ENCODE results near the gene TBRG4.
A peak's percentile ranks its signal among the peaks of the same experiment; 100 is the strongest.

The TBRG4 gene

GRCh38 chr7:45111298-45112223, at the start of gene TBRG4:
Gene TBRG4 (minus strand): TSS chr7:45111697. CDS start chr7:45109237, 2,460 bp downstream.
- peak within 1 kb of the TSS; percentile 100 for H3K4me3 ChIP-seq (ENCODE audit: low read length)
- no peaks in the 10 kb centered on the region for H3K9me3 ChIP-seq (ENCODE audit: control insufficient read depth, insufficient read depth, low read length)
- H3K27me3 ChIP-seq (ENCODE audit: control insufficient read depth, insufficient read depth, low read length): no peaks in the 10 kb centered on the region
- peaks cover 1% of the 10 kb centered on the region; the same call in 1 of the 2 replicates for H3K4me1 ChIP-seq (ENCODE audit: control insufficient read depth, insufficient read depth, low read length)
- no CpG with 5 or more reads among the region's 64 CpGs for WGBS (ENCODE audit: insufficient coverage, insufficient read length)
- no peak within 1 kb of the TSS for H3K27ac ChIP-seq (ENCODE audit: low read length)
- DNase-seq (ENCODE audit: low read depth, low spot score): peak; percentile 91
- peaks cover 18% of the 10 kb centered on the region for H3K36me3 ChIP-seq (ENCODE audit: control insufficient read depth, insufficient read depth, low read length)

- no CpG with 5 or more reads among the region's 4 CpGs for WGBS (ENCODE audit: insufficient coverage, insufficient read length)
- Histone ChIP-seq H3K9me3 (ENCODE audit: control insufficient read depth, insufficient read depth, low read length) (no peaks in the 10 kb centered on the region), H3K36me3 (ENCODE audit: control insufficient read depth, insufficient read depth, low read length) (no peaks in the 10 kb centered on the region), H3K4me1 (ENCODE audit: control insufficient read depth, insufficient read depth, low read length) (peaks cover 2% of the 10 kb centered on the region; the same call in 1 of the 2 replicates), H3K4me3 (ENCODE audit: low read length) (no peak overlapping the region), H3K27ac (ENCODE audit: low read length) (no peak overlapping the region), H3K27me3 (ENCODE audit: control insufficient read depth, insufficient read depth, low read length) (peaks cover 8% of the 10 kb centered on the region; the same call in 1 of the 2 replicates)
- DNase-seq (ENCODE audit: low read depth, low spot score): no peak
Measured at GRCh38 chr7:45161138-45161537, 49.6 kb upstream of the TBRG4 start.

GRCh38 chr7:45160417-45160881, 49.0 kb upstream of the TBRG4 start:
- Histone ChIP-seq H3K27ac (ENCODE audit: low read length) (no peak overlapping the region), H3K36me3 (ENCODE audit: control insufficient read depth, insufficient read depth, low read length) (no peaks in the 10 kb centered on the region), H3K9me3 (ENCODE audit: control insufficient read depth, insufficient read depth, low read length) (no peaks in the 10 kb centered on the region), H3K4me3 (ENCODE audit: low read length) (no peak overlapping the region), H3K27me3 (ENCODE audit: control insufficient read depth, insufficient read depth, low read length) (peaks cover 8% of the 10 kb centered on the region; the same call in 1 of the 2 replicates), H3K4me1 (ENCODE audit: control insufficient read depth, insufficient read depth, low read length) (peaks cover 2% of the 10 kb centered on the region; the same call in 1 of the 2 replicates)
- no CpG with 5 or more reads among the region's 10 CpGs for WGBS (ENCODE audit: insufficient coverage, insufficient read length)
- DNase-seq (ENCODE audit: low read depth, low spot score): no peak

GRCh38 chr7:45159296-45159695, 47.8 kb upstream of the TBRG4 start:
- Histone ChIP-seq H3K9me3 (ENCODE audit: control insufficient read depth, insufficient read depth, low read length) (no peaks in the 10 kb centered on the region), H3K27me3 (ENCODE audit: control insufficient read depth, insufficient read depth, low read length) (peaks cover 8% of the 10 kb centered on the region; the same call in 1 of the 2 replicates), H3K4me1 (ENCODE audit: control insufficient read depth, insufficient read depth, low read length) (peaks cover 2% of the 10 kb centered on the region; the same call in 1 of the 2 replicates), H3K36me3 (ENCODE audit: control insufficient read depth, insufficient read depth, low read length) (no peaks in the 10 kb centered on the region), H3K27ac (ENCODE audit: low read length) (no peak overlapping the region), H3K4me3 (ENCODE audit: low read length) (no peak overlapping the region)
- WGBS (ENCODE audit: insufficient coverage, insufficient read length): no CpG with 5 or more reads among the region's 4 CpGs
- DNase-seq (ENCODE audit: low read depth, low spot score): no peak

- Histone ChIP-seq H3K4me3 (ENCODE audit: low read length) (no peak overlapping the region), H3K4me1 (ENCODE audit: control insufficient read depth, insufficient read depth, low read length) (peaks cover 2% of the 10 kb centered on the region; the same call in 1 of the 2 replicates), H3K9me3 (ENCODE audit: control insufficient read depth, insufficient read depth, low read length) (no peaks in the 10 kb centered on the region), H3K27me3 (ENCODE audit: control insufficient read depth, insufficient read depth, low read length) (peaks cover 8% of the 10 kb centered on the region; the same call in 1 of the 2 replicates), H3K27ac (ENCODE audit: low read length) (no peak overlapping the region), H3K36me3 (ENCODE audit: control insufficient read depth, insufficient read depth, low read length) (no peaks in the 10 kb centered on the region)
- no CpG with 5 or more reads among the region's 1 CpG for WGBS (ENCODE audit: insufficient coverage, insufficient read length)
- no peak for DNase-seq (ENCODE audit: low read depth, low spot score)
Measured at GRCh38 chr7:45158471-45158870, 47.0 kb upstream of the TBRG4 start.

- no peak within 1 kb of the TSS for H3K27ac ChIP-seq (ENCODE audit: low read length)
- WGBS (ENCODE audit: insufficient coverage, insufficient read length): no CpG with 5 or more reads among the region's 56 CpGs
- peaks cover 8% of the 10 kb centered on the region; the same call in 1 of the 2 replicates for H3K27me3 ChIP-seq (ENCODE audit: control insufficient read depth, insufficient read depth, low read length)
- no peak for DNase-seq (ENCODE audit: low read depth, low spot score)
- peak within 1 kb of the TSS; percentile 48; the same call in 1 of the 2 replicates for H3K4me3 ChIP-seq (ENCODE audit: low read length)
- no peaks in the 10 kb centered on the region for H3K9me3 ChIP-seq (ENCODE audit: control insufficient read depth, insufficient read depth, low read length)
- peaks cover 2% of the 10 kb centered on the region; the same call in 1 of the 2 replicates for H3K4me1 ChIP-seq (ENCODE audit: control insufficient read depth, insufficient read depth, low read length)
- no peaks in the 10 kb centered on the region for H3K36me3 ChIP-seq (ENCODE audit: control insufficient read depth, insufficient read depth, low read length)
Measured at GRCh38 chr7:45157653-45158401, 46.3 kb upstream of the TBRG4 start, which contains the start of gene RAMP3. Gene RAMP3 (plus strand): TSS chr7:45157791. CDS start chr7:45157829, 38 bp downstream.

- peaks cover 2% of the 10 kb centered on the region; the same call in 1 of the 2 replicates for H3K4me1 ChIP-seq (ENCODE audit: control insufficient read depth, insufficient read depth, low read length)
- no peaks in the 10 kb centered on the region for H3K36me3 ChIP-seq (ENCODE audit: control insufficient read depth, insufficient read depth, low read length)
- no peak overlapping the region for H3K27ac ChIP-seq (ENCODE audit: low read length)
- no peaks in the 10 kb centered on the region for H3K9me3 ChIP-seq (ENCODE audit: control insufficient read depth, insufficient read depth, low read length)
- H3K27me3 ChIP-seq (ENCODE audit: control insufficient read depth, insufficient read depth, low read length): peaks cover 8% of the 10 kb centered on the region; the same call in 1 of the 2 replicates
- peak overlapping the region; percentile 48; the same call in 1 of the 2 replicates for H3K4me3 ChIP-seq (ENCODE audit: low read length)
- DNase-seq (ENCODE audit: low read depth, low spot score): no peak
- no CpG with 5 or more reads among the region's 14 CpGs for WGBS (ENCODE audit: insufficient coverage, insufficient read length)
Measured at GRCh38 chr7:45157286-45157652, 45.8 kb upstream of the TBRG4 start.

GRCh38 chr7:45156516-45157272, 45.2 kb upstream of the TBRG4 start:
- Histone ChIP-seq H3K27ac (ENCODE audit: low read length) (no peak overlapping the region), H3K27me3 (ENCODE audit: control insufficient read depth, insufficient read depth, low read length) (peaks cover 8% of the 10 kb centered on the region; the same call in 1 of the 2 replicates), H3K36me3 (ENCODE audit: control insufficient read depth, insufficient read depth, low read length) (no peaks in the 10 kb centered on the region), H3K9me3 (ENCODE audit: control insufficient read depth, insufficient read depth, low read length) (no peaks in the 10 kb centered on the region), H3K4me3 (ENCODE audit: low read length) (peak overlapping the region; percentile 48; the same call in 1 of the 2 replicates), H3K4me1 (ENCODE audit: control insufficient read depth, insufficient read depth, low read length) (peaks cover 2% of the 10 kb centered on the region; the same call in 1 of the 2 replicates)
- WGBS (ENCODE audit: insufficient coverage, insufficient read length): no CpG with 5 or more reads among the region's 8 CpGs
- DNase-seq (ENCODE audit: low read depth, low spot score): no peak

GRCh38 chr7:45155941-45156340, 44.4 kb upstream of the TBRG4 start:
- whole genome bisulfite sequencing (ENCODE audit: insufficient coverage, insufficient read length): no CpG with 5 or more reads among the region's 4 CpGs
- H3K4me1 ChIP-seq (ENCODE audit: control insufficient read depth, insufficient read depth, low read length): peaks cover 2% of the 10 kb centered on the region; the same call in 1 of the 2 replicates
- H3K27me3 ChIP-seq (ENCODE audit: control insufficient read depth, insufficient read depth, low read length): peaks cover 8% of the 10 kb centered on the region; the same call in 1 of the 2 replicates
- no peak overlapping the region for H3K4me3 ChIP-seq (ENCODE audit: low read length)
- H3K27ac ChIP-seq (ENCODE audit: low read length): no peak overlapping the region
- no peak for DNase-seq (ENCODE audit: low read depth, low spot score)
- no peaks in the 10 kb centered on the region for H3K9me3 ChIP-seq (ENCODE audit: control insufficient read depth, insufficient read depth, low read length)
- no peaks in the 10 kb centered on the region for H3K36me3 ChIP-seq (ENCODE audit: control insufficient read depth, insufficient read depth, low read length)
